HUES6 (cell line): ENCODE measurements around the gene NUP160.

Experiments
- H3K27ac ChIP-seq: 2 replicates; pipeline ENCODE4 v1.7.0; 2013; ENCODE audit warnings: low read depth, mild to moderate bottlenecking, low read length, inconsistent platforms
- H3K27me3 ChIP-seq: 2 replicates; pipeline ENCODE4 v1.6.1; 2013; ENCODE audit warnings: low read length; ENCODE audit not compliant: control insufficient read depth, insufficient read depth
- H3K36me3 ChIP-seq: 2 replicates; pipeline ENCODE4 v1.6.1; 2013; ENCODE audit warnings: low read length; ENCODE audit not compliant: control insufficient read depth, insufficient read depth
- H3K4me1 ChIP-seq: 2 replicates; pipeline ENCODE4 v1.6.1; 2013; ENCODE audit warnings: low read length; ENCODE audit not compliant: control insufficient read depth, insufficient read depth
- H3K4me3 ChIP-seq: 2 replicates; pipeline ENCODE4 v1.5.1; 2013; ENCODE audit warnings: low read depth, low read length
- H3K9ac ChIP-seq: one replicate; pipeline ENCODE4 v1.6.1; 2013; ENCODE audit warnings: mild to moderate bottlenecking, low read length
- H3K9me3 ChIP-seq: 2 replicates; pipeline ENCODE4 v1.6.1; 2013; ENCODE audit warnings: low read depth, low read length; ENCODE audit not compliant: control insufficient read depth, insufficient read depth

NUP160 gene

DNA sequence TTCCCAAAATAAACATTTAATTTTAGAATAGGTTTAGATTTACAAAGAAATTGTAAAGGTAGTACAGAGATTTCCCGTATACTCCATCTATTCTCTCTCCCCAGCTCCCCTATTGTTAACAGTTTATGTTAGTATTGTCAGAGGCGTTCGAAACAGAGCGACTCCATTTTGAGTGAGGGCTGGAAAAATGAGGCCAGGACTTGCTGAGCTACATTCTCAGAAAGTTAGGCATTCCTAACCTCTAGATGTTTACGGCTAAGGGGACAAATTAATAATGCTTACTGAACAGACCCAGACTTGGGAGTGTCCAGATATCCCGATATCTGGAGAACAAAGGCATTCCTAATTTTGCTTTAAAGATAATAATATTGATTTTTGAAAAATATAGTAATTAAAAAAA lies 12.4 kb upstream of the NUP160 start:
- H3K4me3 ChIP-seq: no peak overlapping the region
- no peaks in the 10 kb centered on the region for H3K36me3 ChIP-seq
- no peaks in the 10 kb centered on the region for H3K27me3 ChIP-seq
- no peaks in the 10 kb centered on the region for H3K4me1 ChIP-seq
- H3K9ac ChIP-seq: no peak overlapping the region
- H3K9me3 ChIP-seq: no peaks in the 10 kb centered on the region
- H3K27ac ChIP-seq: no peak overlapping the region

DNA sequence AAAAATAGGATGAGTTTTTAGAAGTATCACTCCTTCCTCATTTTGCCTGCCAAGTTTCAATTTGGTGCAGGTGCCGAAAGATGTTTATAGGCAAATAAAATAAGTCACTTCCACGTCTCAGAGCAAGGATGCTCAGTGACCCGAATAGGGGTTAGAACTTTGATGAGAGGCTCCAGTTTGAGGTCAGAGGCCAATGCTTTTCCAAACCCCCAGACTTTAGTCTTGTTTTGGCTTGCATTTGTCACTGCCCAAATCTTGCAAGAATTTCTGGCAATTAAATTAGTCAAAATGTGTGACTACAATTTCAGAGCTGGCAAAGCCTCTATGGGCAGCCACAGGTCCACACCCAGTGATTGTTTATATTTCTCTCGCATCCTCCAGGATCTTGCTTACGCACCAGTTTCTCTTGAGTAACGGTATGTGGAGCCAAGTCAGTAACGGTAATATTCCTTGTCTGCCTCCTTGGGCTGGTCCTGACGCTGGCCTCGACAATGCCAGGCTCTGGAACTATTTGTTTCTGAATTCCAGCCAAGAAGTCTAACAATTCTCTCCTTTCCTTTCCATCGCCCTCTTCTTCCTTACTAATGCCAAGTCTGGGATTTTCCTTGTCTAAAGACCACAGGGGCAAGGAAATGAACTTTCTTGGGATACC lies 9.9 kb upstream of the NUP160 start:
- no peak overlapping the region for H3K27ac ChIP-seq
- no peak overlapping the region for H3K9ac ChIP-seq
- H3K9me3 ChIP-seq: no peaks in the 10 kb centered on the region
- H3K4me3 ChIP-seq: no peak overlapping the region
- H3K36me3 ChIP-seq: no peaks in the 10 kb centered on the region
- no peaks in the 10 kb centered on the region for H3K27me3 ChIP-seq
- H3K4me1 ChIP-seq: no peaks in the 10 kb centered on the region

DNA sequence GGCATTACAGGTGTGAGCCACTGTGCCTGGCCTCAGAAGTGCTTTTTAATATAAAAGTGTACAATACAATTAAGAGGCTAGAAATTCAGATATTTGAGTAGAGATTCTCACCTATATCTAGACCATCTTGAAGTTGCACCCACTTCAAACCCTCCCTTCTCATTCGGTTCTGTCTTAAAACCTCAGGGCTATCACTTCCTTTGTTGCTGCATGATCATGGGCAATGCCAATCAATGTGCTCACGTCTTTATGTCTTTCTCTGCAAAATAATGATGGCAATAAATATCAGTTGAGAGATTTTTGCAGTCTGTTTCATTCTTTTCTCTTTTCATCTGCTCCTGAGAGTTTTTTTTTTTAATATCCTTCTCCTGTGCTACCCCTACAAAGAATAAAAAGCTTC lies 9.3 kb upstream of the NUP160 start:
- no peaks in the 10 kb centered on the region for H3K9me3 ChIP-seq
- no peaks in the 10 kb centered on the region for H3K36me3 ChIP-seq
- H3K4me3 ChIP-seq: no peak overlapping the region
- no peaks in the 10 kb centered on the region for H3K4me1 ChIP-seq
- no peaks in the 10 kb centered on the region for H3K27me3 ChIP-seq
- no peak overlapping the region for H3K9ac ChIP-seq
- H3K27ac ChIP-seq: no peak overlapping the region

DNA sequence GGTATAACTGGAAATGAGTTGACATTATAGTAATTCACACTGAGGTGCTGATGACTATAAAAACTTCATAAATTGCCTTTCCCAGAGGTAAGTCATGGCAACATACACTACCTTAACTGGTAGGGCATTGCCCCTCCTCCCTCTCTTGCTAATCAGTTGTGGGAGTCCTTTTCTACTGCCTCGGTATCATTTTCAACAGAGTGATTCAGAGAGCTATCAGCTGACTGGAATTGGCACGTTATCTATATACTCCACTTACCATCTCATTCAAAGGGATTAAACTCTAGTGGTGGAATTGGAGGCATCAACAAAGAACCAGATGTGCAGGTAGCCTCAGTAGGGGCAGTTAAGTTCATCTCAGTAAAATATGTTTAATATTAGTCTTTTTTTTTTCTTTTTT lies 8.0 kb upstream of the NUP160 start:
- no peaks in the 10 kb centered on the region for H3K27me3 ChIP-seq
- H3K9me3 ChIP-seq: no peaks in the 10 kb centered on the region
- no peak overlapping the region for H3K4me3 ChIP-seq
- H3K9ac ChIP-seq: no peak overlapping the region
- H3K4me1 ChIP-seq: no peaks in the 10 kb centered on the region
- no peaks in the 10 kb centered on the region for H3K36me3 ChIP-seq
- no peak overlapping the region for H3K27ac ChIP-seq

DNA sequence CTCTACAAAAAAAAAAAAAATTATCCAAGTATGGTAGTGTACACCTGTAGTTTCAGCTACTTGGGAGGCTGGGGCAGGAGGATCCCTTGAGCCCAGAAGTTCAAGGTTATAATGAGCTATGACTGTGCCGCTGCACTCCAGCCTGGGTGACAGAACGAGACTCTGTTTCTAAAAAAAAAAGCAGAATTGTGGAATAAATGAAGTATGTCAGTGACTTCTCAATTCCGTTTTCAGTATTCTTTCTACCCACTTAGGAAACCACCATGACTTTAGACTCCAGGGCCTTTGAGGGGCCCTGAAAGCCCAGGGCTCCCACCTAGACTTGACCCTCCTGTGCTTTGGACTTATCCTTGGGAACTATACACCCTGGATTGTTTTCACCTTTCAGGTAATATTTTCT lies 6.5 kb upstream of the NUP160 start:
- Histone ChIP-seq H3K4me3 (no peak overlapping the region), H3K27me3 (no peaks in the 10 kb centered on the region), H3K36me3 (no peaks in the 10 kb centered on the region), H3K9me3 (no peaks in the 10 kb centered on the region), H3K27ac (no peak overlapping the region), H3K4me1 (no peaks in the 10 kb centered on the region), H3K9ac (no peak overlapping the region)

DNA sequence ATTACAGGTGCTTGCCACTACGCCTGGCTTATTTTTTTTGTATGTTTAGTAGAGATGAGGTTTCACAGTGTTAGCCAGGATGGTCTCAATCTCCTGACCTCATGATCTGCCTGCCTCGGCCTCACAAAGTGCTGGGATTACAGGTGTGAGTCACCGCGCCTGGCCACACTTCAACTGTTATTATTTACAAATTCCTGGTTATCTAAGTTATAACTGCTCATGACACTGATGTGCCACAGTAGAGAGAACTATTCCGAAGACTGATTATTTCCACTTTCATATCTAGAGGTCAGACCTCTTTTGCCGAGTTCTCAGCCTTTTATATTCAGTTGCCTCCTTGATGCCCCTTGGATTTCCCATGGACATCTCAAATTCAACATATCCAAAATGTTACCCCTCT lies 3.9 kb upstream of the NUP160 start:
- H3K9me3 ChIP-seq: no peaks in the 10 kb centered on the region
- H3K27me3 ChIP-seq: no peaks in the 10 kb centered on the region
- H3K36me3 ChIP-seq: no peaks in the 10 kb centered on the region
- H3K27ac ChIP-seq: no peak overlapping the region
- no peak overlapping the region for H3K4me3 ChIP-seq
- peaks cover 6% of the 10 kb centered on the region for H3K4me1 ChIP-seq
- H3K9ac ChIP-seq: no peak overlapping the region

DNA sequence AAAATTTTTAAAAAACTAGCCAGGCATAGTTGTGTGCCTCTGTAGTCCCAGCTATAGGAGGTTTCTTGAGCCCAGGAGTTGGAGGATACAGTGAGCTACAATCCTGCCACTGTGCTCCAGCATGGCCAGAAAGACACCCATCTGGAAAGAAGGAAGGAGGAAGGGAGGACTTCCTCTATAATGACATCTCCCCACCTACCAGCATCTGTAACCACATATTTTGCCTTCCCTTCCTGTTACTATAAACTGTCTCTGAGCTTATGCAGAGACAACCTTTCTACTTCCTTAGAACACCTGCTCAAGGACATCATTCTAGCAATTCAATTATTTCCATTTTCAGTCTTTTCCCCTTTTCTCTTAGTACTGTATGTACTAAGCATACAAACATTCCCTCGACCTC lies 2.2 kb upstream of the NUP160 start:
- Histone ChIP-seq H3K4me1 (peaks cover 8% of the 10 kb centered on the region), H3K9ac (no peak overlapping the region), H3K4me3 (no peak overlapping the region), H3K27ac (no peak overlapping the region), H3K9me3 (no peaks in the 10 kb centered on the region), H3K27me3 (no peaks in the 10 kb centered on the region), H3K36me3 (peaks cover 12% of the 10 kb centered on the region)

DNA sequence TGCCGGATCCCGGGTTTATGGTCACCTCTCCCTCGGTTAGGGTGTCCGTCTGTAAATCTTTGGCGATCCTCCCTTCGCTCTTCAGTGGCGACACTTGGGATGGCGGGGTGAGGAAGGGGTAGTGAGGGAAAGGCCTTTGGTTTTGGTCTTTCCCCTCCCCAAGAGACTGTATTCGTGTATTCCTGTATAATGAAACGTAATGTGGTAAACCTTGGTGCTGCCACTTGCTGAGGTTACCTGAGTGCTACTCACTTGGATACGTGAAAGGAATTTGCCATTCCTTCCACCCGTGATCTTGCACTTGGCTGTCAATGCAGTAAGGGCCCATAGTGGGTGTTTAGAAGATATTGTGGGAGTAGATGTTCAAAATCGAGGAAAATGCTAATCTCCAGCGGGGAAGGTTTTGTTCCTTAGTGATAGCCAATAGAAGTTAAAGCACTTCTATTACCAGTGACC lies 578 bp upstream of the NUP160 start:
- Histone ChIP-seq H3K4me1 (peaks cover 8% of the 10 kb centered on the region), H3K27me3 (no peaks in the 10 kb centered on the region), H3K9me3 (no peaks in the 10 kb centered on the region), H3K9ac (peak overlapping the region; percentile 95), H3K27ac (peak overlapping the region; percentile 79), H3K36me3 (peaks cover 26% of the 10 kb centered on the region), H3K4me3 (peak overlapping the region; percentile 92)

DNA sequence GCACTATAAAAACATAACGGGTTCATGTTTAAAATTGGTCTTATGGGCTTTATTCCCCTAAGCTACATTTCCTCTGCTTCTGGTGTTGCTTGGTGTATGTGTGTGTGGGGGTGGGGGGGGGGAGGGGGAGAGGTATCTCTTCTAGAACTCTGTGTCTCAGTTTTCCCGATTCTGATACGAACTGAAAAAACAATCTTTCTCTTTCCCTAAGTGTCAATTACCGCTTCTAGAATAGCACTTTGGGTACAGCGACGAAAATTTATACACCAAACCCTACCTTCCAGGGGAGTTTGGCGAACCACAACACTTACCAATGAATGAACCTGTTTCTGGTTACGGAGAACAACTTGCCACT lies 636 bp downstream of the NUP160 start:
- H3K27ac ChIP-seq: peak overlapping the region; percentile 79; the same call in 1 of the 2 replicates
- H3K27me3 ChIP-seq: no peaks in the 10 kb centered on the region
- H3K9ac ChIP-seq: peak overlapping the region; percentile 95
- peaks cover 8% of the 10 kb centered on the region for H3K4me1 ChIP-seq
- H3K9me3 ChIP-seq: no peaks in the 10 kb centered on the region
- H3K36me3 ChIP-seq: peaks cover 38% of the 10 kb centered on the region
- peak overlapping the region; percentile 92 for H3K4me3 ChIP-seq

DNA sequence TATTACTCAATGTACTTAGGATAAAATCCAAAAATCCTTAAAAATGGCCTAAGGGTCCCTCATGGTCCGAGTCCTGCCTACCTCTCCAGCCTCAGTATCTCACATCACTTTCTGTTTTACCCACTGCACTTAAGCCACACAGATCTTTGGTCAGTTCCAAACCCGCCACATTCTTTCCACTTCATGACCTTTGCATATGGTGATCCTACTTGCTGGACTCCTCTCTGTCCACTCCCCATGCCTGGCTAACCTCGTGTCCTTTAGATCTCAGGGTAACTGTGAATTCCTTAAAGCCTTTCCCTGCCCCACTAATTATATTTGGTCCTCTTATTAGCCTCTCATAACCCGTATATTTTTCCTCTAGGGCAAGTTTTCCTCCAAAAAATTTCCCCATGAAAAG lies 1.2 kb downstream of the NUP160 start:
- H3K36me3 ChIP-seq: peaks cover 43% of the 10 kb centered on the region
- H3K27ac ChIP-seq: no peak overlapping the region
- no peaks in the 10 kb centered on the region for H3K27me3 ChIP-seq
- peak overlapping the region; percentile 92 for H3K4me3 ChIP-seq
- peaks cover 8% of the 10 kb centered on the region for H3K4me1 ChIP-seq
- H3K9ac ChIP-seq: peak overlapping the region; percentile 14
- H3K9me3 ChIP-seq: no peaks in the 10 kb centered on the region

DNA sequence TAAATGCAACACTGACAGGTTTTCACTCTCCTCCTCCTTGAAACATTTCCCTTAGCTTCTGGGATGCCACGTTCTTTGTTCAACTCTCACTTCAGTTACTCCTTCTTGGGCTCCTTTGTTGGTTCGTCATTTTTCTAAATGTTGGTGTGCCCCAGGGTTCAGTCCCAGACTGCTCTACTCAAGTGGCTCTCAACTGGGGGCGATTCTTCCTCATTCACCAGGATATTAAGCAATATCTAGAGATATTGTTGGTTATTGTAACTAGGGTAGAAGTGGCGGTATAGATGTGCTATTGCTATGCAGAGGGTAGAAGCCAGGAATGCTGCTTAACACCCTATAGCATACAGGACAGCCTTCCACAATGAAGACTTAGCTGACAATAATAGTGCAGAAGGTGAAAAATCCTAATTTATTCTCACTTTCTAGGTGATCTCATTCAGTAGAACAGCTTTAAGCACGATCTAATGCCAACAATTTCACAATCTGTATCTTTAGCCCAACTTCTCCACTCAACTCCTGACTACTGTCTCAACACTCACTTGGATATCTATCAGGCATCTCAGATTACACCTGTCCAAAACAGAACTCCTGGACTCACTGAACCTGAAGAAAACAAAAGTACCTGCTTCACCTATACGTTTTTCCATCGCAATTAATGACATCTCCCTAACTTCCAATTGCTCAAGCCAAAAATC lies 4.6 kb downstream of the NUP160 start:
- Histone ChIP-seq H3K9ac (no peak overlapping the region), H3K27me3 (no peaks in the 10 kb centered on the region), H3K27ac (no peak overlapping the region), H3K4me1 (peaks cover 4% of the 10 kb centered on the region; the same call in 1 of the 2 replicates), H3K36me3 (peaks cover 74% of the 10 kb centered on the region), H3K9me3 (no peaks in the 10 kb centered on the region), H3K4me3 (no peak overlapping the region)
